Activated T-helper 9 cell treated with anti-CD3 and anti-CD28 coated beads, Interleukin-2, amount 50 U/mL, for 16 hours (primary cell): ENCODE results near the gene MTMR11.
"Not testable (repeated sequence)": the region's sequence is repeated elsewhere in the genome, so short reads cannot be mapped to it uniquely, and the experiment has no call there.

ENCODE experiments used
- DNase-seq: peaks from one replicate; pipeline ENCODE4 v3.0.0-alpha.2; 2020; ENCODE audit warnings: low read depth

MTMR11 gene

GRCh38 chr1:149896575-149896974, 40.1 kb downstream of the MTMR11 start:
- DNase-seq, result no peak

DNA sequence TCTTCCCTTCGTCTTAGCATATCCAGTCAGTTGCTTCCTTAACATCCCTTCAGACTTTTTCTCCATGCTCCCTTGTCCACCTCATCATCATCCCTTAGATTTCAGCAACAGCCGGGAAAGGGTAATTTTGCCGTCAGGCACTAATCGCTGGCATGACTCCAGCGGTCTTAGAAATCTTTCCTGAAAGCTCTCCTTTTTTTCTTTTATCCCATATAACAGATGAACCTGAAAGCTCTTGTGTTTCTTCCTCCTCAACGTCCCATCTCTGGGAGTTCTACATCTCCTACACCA, 47.7 kb downstream of the MTMR11 start:
- no peak for DNase-seq

GRCh38 chr1:149888247-149888998, 48.3 kb downstream of the MTMR11 start:
- DNase-seq, result peak; percentile 57

- DNase-seq, result peak; percentile 44
These were observed 49.0 kb downstream of the MTMR11 start for GRCh38 chr1:149887456-149888246.

DNA sequence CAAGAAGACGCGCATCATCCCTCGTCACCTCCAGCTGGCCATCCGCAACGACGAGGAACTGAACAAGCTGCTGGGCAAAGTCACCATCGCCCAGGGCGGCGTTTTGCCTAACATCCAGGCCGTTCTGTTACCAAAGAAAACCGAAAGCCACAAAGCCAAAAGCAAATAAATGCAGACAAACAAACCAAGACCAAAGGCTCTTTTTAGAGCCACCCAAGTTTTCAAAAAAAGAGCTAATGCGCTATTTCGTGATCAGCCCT, 49.6 kb downstream of the MTMR11 start:
- DNase-seq, result not testable (repeated sequence)

GRCh38 chr1:149886396-149887195, 50.1 kb downstream of the MTMR11 start:
- peak; percentile 66 for DNase-seq

GRCh38 chr1:149886121-149886395, 50.6 kb downstream of the MTMR11 start:
- peak; percentile 9 for DNase-seq

GRCh38 chr1:149885339-149886120, 51.1 kb downstream of the MTMR11 start:
- peak; percentile 47 for DNase-seq

DNA sequence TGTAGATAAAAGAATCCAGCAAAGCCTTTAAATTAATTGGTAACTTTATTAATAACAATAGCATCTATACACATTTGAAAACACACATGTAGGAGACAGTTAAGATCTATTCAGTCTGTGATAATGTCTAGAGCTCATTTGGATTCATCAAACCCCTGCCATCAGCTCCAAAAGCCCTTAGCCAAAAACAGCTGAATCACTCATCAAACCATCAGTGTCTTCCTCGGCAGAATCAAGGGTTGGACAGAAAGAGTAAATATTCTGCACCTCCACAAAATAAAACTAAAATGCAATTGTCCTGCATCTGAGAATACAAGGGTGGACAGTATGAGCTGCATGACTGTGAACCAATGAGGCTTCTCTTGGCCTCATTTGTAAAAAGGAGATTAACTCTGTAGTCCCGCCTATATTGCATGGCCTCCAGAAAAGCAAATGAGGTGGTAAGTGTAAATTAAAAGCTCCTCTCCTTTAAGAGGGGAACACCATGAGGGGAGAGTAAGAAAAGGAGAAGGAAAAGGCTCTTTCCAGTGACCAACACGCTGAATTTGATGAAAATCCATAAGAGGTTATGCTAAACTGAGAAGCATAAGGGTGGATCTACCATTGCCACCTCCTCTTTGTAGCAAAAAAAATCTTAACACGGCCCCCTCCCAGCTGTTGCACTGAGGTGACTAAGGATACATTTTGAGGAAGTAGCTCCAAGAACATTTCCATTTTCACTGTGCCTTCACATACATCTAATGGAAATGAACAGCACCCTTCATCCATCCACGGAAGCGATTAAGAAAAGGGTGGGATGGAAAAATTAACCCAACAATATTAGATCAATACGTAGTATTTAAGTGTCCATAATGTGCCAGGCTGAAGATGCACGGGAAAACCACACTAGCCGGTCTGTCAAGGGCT, 52.0 kb downstream of the MTMR11 start:
- no peak for DNase-seq

- no peak for DNase-seq
These were observed 53.0 kb downstream of the MTMR11 start for GRCh38 chr1:149883598-149884247.

DNA sequence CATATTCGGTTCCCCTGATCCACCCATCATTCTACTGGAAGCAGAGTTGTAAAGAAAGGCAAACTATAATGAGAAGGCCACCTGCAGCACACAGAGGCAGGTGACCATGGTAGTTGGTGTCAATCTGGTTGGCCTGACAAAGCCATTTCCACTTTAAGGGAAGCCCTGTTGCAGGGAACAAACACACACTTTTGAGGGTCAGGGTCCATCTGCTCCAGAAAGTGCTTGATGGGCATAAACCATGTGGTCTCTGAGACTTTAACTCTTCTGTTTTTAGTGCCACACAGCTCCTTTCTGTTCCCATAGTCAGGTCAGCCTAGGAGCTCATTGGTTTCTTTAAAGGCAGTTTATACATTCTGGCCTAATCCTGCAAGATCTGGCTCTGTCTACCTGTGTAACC, 54.8 kb downstream of the MTMR11 start:
- DNase-seq, result no peak

- DNase-seq, result no peak
These were observed 57.1 kb downstream of the MTMR11 start for GRCh38 chr1:149879556-149879955.
